ENCODE results near the gene ALDH1A1. TPM values are rescaled to one million over a fixed set of nuclear protein-coding genes. Genes with fewer than 3 reads are reported as not detected.

Gene ALDH1A1
- total RNA-seq, 1 donor from 2014 or later = 10.9 TPM

DNA sequence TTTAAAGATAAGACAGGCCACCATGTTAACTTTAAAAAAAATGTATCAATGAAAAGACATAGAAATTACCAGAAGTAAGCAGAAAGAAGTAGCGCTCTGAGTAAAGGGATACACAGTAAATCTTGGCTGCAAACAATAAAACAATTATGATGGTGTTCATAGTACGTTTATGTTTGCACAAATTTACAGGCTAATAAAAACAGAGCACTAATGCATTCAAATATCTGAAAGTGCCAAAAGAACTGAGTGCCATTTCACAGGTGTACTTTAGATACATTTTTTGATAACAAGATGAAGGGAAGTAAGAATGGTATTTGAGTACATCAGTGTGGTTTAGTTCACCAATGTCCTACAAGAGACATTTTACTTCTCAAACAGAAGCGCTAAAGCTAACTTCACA, 32.9 kb upstream of the ALDH1A1 start:
- TF ChIP-seq, protein P1, sequence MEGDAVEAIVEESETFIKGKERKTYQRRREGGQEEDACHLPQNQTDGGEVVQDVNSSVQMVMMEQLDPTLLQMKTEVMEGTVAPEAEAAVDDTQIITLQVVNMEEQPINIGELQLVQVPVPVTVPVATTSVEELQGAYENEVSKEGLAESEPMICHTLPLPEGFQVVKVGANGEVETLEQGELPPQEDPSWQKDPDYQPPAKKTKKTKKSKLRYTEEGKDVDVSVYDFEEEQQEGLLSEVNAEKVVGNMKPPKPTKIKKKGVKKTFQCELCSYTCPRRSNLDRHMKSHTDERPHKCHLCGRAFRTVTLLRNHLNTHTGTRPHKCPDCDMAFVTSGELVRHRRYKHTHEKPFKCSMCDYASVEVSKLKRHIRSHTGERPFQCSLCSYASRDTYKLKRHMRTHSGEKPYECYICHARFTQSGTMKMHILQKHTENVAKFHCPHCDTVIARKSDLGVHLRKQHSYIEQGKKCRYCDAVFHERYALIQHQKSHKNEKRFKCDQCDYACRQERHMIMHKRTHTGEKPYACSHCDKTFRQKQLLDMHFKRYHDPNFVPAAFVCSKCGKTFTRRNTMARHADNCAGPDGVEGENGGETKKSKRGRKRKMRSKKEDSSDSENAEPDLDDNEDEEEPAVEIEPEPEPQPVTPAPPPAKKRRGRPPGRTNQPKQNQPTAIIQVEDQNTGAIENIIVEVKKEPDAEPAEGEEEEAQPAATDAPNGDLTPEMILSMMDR (IDR thresholded peaks at IDR 0.05; ENCODE audit: unreplicated experiment) = no peak
- Mint-ChIP-seq H3K4me1 (peaks cover 41% of the 10 kb centered on the region), H3K4me3 (no peak overlapping the region), H3K27me3 (ENCODE audit: low read depth) (no peaks in the 10 kb centered on the region), H3K27ac (no peak overlapping the region), H3K36me3 (no peaks in the 10 kb centered on the region), H3K9me3 (no peaks in the 10 kb centered on the region)
- DNase-seq (ENCODE audit: low spot score in 2 of 2, unreplicated experiment in 2 of 2) = no peak

DNA sequence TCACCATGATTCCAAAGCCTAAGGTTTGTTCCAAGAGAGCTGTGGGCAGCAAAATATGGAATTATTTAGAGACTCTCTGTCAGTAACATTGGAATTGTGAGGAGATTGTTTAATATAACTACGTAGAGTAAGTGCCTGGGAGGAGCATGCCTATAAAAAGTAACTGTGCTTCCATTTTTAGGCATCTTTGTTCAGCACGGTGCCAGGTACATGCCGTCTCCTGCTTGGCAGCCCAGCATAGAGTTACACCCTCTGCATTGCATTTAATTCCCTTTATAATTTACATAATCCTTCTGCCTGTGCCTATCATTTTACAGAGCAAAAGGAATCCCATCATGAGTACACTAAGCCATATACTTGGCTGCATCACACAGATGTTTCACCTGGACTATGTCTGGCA, 32.1 kb upstream of the ALDH1A1 start:
- TF ChIP-seq, protein P1 (IDR thresholded peaks at IDR 0.05; ENCODE audit: unreplicated experiment) = no peak
- no peaks in the 10 kb centered on the region for H3K36me3 Mint-ChIP-seq
- no peaks in the 10 kb centered on the region for H3K9me3 Mint-ChIP-seq
- no peak overlapping the region for H3K27ac Mint-ChIP-seq
- no peaks in the 10 kb centered on the region for H3K27me3 Mint-ChIP-seq (ENCODE audit: low read depth)
- peaks cover 46% of the 10 kb centered on the region for H3K4me1 Mint-ChIP-seq
- H3K4me3 Mint-ChIP-seq = no peak overlapping the region
- no peak for DNase-seq (ENCODE audit: low spot score in 2 of 2, unreplicated experiment in 2 of 2)

DNA sequence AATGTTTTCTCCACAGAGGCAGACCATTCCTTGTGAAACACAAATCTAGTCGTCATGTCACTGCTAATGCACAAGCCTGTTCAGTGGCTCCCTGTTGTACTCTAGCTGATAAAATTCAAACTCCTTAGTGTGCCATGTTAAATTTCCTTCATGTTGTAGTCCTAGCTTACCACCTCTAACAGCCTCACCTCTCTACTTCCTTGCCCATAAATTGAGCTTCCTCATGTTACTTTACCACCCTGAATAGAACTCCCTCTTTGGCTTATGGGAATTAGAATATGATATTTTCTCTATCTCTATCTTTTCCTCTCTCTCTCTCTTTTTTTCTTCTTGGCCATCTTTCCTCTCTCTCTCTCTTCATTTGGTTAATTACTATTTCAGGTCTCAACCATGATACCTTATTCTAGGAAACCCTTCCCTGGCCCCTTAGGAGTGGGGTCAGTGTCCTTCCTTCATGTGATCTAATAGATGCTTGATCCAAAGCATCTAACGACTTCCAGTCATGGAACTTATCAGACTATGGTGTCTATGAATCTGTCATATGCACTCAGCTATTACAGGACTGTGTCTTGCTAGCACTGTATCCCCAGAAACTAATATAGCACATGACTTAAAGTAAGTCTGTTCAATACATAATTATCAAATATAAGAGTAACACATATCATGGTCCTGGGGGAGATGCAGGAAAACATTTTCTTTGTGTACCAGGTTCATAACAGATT, 31.5 kb upstream of the ALDH1A1 start:
- Mint-ChIP-seq H3K9me3 (no peaks in the 10 kb centered on the region), H3K27ac (peak overlapping the region; percentile 8), H3K4me1 (peaks cover 46% of the 10 kb centered on the region), H3K4me3 (no peak overlapping the region), H3K36me3 (no peaks in the 10 kb centered on the region), H3K27me3 (ENCODE audit: low read depth) (no peaks in the 10 kb centered on the region)
- no peak for DNase-seq (ENCODE audit: low spot score in 2 of 2, unreplicated experiment in 2 of 2)
- TF ChIP-seq, protein P1 (IDR thresholded peaks at IDR 0.05; ENCODE audit: unreplicated experiment) = no peak

DNA sequence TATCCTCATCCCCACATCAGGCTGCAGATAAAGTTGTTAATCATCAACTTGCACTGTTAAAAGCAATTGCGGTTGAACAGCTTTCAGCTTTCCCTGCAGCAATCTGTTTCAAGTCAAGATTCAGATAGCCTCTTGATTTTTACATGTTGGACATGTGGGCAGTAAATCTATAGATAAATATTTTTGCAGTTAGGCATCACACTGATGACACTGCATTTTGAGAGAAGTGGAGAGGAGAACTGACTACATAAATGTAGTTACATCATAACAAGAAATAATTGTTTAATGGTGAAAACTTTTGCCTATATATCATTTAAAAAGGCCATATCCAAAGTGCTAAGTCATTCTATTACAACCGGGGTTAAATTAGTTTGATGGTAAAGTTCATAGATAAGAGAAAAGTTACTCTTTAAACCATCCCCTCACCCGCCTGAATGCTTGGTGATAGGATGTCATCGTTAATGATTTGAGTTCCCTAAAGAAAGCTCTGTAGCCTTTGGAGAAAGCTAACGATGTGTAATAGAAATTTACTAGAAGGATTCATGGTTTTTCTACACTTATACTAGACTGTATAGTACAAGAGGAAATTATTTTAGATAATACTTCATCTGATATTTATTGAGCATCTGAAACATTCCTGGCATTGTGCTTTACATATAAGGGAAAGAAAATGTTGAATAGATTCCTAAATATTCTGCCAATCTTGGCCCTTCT, 30.8 kb upstream of the ALDH1A1 start:
- Mint-ChIP-seq H3K4me1 (peaks cover 46% of the 10 kb centered on the region), H3K27ac (peak overlapping the region; percentile 54), H3K36me3 (no peaks in the 10 kb centered on the region), H3K27me3 (ENCODE audit: low read depth) (no peaks in the 10 kb centered on the region), H3K9me3 (no peaks in the 10 kb centered on the region), H3K4me3 (no peak overlapping the region)
- DNase-seq (ENCODE audit: low spot score in 2 of 2, unreplicated experiment in 2 of 2) = no peak
- TF ChIP-seq, protein P1 (IDR thresholded peaks at IDR 0.05; ENCODE audit: unreplicated experiment) = no peak

DNA sequence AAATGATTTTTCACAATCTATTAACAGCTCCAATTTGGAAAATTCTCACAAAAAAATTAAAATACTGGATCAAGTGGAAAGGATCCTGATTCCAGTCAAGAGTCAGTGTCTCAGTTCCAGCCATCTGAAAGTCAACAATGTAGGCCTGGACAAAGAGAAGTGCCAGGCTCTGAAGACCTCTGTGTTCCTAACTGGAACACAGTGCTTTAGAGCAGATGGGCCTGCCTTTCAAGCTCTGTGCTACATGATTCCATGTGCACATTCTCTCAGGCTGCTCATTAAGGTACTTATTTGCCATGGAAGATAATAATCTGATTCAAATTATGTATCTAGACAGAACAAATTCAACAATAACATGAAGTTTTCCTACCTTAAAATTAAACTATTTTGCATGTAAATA, 30.2 kb upstream of the ALDH1A1 start:
- H3K36me3 Mint-ChIP-seq = no peaks in the 10 kb centered on the region
- no peaks in the 10 kb centered on the region for H3K27me3 Mint-ChIP-seq (ENCODE audit: low read depth)
- peaks cover 45% of the 10 kb centered on the region for H3K4me1 Mint-ChIP-seq
- H3K27ac Mint-ChIP-seq = peak overlapping the region; percentile 85
- no peaks in the 10 kb centered on the region for H3K9me3 Mint-ChIP-seq
- no peak overlapping the region for H3K4me3 Mint-ChIP-seq
- TF ChIP-seq, protein P1 (IDR thresholded peaks at IDR 0.05; ENCODE audit: unreplicated experiment) = no peak
- DNase-seq (ENCODE audit: low spot score in 2 of 2, unreplicated experiment in 2 of 2) = no peak

All from mesothelial cell of epicardium (in vitro differentiated cells).